GM18909 (cell line): ENCODE measurements around the gene RPAIN.
"Not testable (repeated sequence)": the region's sequence is repeated elsewhere in the genome, so short reads cannot be mapped to it uniquely, and the experiment has no call there.

Source experiments
- ATAC-seq: cut with Tn5 transposase; IDR thresholded peaks from one replicate; pipeline ENCODE4 v1.9.1; 2021; ENCODE audit warnings: mild to moderate bottlenecking; ENCODE audit not compliant: unreplicated experiment, poor library complexity

The RPAIN gene

DNA sequence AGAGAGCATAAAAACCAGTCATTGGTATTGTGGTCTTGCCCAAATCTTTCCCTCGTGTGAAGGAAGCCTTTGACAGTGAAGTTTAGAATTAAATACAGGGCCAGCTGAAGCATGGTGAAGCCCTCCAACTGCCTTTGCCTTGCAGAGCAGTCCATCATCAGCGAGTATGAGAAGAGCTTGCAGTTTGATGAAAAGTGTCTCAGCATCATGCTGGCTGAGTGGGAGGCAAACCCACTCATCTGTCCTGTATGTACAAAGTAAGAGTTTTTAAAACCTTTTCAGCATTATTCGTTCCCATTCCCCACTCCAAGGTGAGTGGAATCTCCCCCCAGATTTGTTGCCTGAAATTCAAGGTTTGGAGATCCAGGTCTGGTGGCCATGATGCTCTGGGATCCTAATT is 5.8 kb downstream of the RPAIN start:
- ATAC-seq: no peak

GRCh38 chr17:5429191-5429887 is 9.4 kb downstream of the RPAIN start:
- ATAC-seq: no peak

GRCh38 chr17:5430413-5430999 is 10.5 kb downstream of the RPAIN start:
- no peak for ATAC-seq

- ATAC-seq: not testable (repeated sequence)
These were observed 11.3 kb downstream of the RPAIN start for GRCh38 chr17:5431234-5431633.

DNA sequence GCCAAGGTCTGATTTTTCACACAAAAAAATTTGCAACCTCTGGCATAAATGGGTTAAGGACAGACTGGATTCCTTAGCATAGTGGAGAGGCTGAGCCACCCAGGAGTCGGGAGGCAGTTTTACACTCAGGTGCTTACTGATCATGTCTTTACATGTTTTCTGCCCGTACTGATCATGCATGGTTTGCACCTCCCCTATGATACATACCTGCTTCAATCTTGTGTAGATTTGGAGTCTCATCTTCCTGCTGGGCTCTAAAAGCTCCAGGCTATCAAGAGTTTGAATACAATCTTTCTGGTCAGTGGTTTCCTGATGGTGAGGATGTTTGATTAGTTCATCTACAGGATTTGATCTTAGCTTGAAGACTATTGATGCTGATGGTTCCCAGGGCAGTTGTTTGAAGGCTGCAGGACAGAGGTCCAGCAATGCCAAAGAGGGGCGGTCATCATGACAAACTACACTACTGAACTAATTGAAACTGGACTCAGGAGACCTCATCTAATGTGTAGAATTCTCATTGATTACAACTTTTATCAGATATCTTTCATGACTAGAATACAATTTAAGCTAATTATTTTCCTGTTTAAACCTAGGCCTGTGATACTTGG is 12.1 kb downstream of the RPAIN start:
- ATAC-seq: no peak

- no peak for ATAC-seq
These were observed 15.0 kb downstream of the RPAIN start for GRCh38 chr17:5434984-5435383.

- ATAC-seq: not testable (repeated sequence)
These were observed 15.9 kb downstream of the RPAIN start for GRCh38 chr17:5435781-5436315.

DNA sequence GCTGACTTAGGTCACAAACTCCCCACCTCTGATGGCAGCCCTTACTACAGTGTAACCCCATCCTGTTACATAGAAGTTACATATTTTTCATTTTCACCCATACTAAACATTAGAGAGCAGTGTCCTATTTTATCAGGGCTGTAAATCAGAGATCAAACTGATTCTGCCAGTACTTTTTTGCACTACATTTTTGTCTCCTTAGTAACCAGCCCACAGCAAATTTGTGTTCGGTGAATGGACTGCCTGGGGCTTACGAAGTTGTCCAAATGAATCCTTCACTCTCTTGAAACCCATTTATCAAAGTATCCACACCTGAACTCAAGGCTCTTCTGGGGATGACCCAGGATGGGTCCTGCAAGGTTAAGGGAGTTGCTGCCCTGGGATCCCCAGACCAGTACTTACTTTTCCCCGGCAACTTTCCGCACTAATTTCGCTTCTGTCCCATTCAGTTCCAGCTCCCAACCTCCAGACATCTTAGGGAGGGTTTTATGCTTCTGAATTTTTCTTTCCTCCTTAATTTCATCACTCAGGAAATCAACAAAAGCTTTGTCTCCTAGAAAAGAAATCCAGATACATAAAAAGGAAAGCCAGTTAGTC is 17.8 kb downstream of the RPAIN start:
- ATAC-seq: no peak

DNA sequence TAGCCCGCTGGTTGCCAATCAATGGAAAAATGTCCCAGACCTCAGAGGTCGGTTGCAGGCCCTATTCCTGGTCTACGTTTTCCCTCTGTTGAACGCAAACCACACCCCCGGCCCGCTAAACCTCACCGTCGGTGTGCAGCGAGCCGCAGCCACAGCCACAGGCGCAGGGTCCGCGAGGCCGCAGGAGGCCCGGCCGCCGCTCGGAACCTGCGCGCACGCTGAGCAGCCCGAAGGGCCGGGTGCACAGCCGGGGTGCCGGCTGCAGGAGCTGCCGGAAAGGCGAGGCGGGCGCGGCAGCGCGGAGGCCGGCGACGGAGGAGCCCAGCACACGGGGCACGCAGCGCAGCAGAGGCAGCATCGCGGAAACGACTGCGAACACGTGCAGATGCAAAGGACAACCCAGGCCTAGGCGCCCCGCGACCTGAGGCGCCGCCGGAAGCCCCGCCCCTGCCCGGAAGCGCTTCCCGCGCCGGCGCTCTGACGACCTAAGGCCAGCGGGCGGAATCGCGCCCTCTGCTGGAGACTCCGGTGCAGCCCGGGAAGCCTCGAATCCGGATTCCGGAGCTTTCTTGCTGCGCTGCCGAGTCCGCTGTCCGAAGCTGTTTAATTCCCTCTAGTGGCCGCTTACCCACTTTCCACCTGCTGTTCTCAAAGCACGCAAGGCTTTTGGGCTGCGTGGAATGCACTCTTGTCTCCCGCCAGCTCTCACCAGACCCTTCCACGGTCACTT is 18.9 kb downstream of the RPAIN start, which contains the start of gene C1QBP:
C1QBP (minus strand) TSS at position 440 of the 730 bp plus-strand sequence; CDS start at position 358, 82 bp downstream.
- peak; percentile 86 for ATAC-seq

DNA sequence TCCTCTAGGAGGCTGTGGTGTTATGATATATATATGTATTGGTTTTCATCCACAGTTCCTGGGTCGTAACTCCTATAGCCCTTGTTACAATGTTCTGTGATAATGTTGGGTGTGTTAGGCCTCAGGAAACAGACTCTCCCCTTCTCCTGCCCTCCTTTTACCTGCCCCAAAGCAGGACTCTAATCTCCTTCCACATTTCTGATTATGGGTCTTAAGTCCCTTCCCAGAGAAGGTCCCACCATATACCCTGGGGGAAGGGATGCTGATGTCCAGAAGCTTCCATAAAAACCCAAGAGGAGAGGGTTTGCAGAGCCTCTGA is 19.4 kb downstream of the RPAIN start:
- ATAC-seq: no peak

GRCh38 chr17:5443728-5444127 is 23.7 kb downstream of the RPAIN start:
- no peak for ATAC-seq

DNA sequence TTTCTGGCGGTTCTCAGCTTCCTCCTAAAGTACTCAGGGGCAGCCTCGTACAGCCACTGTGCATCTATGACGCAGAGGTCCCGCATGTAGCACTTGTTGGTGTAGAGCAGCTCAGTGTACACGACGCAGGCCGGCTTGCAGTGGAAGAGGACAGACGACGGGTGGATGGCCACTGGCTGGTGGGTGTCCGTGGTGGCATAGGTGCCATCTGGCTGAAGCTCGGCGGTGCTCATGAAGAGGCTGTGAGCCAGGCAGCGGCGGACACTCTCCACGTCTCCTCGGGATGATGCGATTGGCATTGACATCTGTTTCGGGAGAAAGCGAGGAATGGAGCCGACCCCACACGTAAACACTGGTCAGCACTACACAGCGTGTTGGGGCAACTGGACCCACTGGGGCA is 24.2 kb downstream of the RPAIN start:
- no peak for ATAC-seq

GRCh38 chr17:5446786-5447185 is 26.8 kb downstream of the RPAIN start:
- no peak for ATAC-seq

- no peak for ATAC-seq
These were observed 44.9 kb downstream of the RPAIN start for GRCh38 chr17:5464717-5465507.

DNA sequence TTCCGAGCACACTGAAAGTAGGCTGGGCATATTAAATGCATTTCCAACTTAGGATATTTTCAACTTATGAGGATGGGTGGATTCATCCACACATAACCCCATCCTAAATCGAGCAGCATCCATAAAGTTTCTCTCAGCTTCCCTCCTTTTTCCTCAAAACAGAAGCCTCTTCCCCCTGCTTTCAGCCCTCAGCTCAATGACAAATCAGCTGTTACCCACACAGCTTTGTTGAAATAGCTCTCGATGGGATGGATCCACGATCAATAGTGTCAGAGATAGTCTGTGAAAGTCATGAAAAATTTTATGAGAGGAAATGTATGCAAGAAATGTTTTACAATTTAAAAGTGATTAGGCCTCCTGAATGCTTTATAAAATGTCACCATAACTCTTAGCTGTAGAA is 46.3 kb downstream of the RPAIN start:
- no peak for ATAC-seq

GRCh38 chr17:5467416-5467815 is 47.4 kb downstream of the RPAIN start:
- ATAC-seq: no peak

DNA sequence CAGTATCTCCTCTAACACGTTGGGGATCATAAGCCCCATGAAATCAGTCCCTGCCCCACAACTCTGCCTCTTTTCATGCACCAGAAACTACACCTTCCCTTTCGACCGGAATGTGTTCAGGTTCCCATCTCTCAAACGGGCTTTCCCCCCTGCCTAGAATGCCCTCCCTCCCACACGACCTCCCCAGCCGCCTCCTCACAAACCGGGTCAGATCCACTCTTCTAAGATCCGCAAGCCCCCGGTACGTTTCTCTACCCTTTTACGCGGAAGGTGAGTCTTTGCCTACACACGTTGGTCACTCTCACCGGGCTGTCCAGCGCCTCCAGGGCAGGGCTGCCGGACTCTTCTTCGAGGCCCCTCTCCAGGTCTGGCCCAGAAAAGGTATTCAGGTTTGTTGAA is 48.1 kb downstream of the RPAIN start:
- ATAC-seq: peak; percentile 3

DNA sequence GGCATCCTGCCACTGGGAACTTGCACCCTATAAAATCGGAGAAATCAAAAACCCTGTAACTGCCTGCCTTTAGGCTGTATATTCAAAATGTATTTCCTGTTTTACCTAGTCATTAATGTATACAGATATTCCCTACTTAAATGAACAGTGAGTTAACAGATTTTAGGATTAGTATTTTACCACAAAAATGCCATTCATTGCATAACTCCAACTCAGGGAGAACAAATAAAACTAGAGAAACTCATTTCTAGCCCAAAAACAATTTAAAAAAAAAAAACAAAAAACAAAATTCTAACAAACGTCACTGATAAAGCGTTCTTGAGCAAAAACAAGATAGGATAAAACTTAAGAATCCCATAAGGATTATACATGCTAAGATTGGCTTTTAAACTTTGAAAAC is 52.5 kb downstream of the RPAIN start:
- no peak for ATAC-seq

DNA sequence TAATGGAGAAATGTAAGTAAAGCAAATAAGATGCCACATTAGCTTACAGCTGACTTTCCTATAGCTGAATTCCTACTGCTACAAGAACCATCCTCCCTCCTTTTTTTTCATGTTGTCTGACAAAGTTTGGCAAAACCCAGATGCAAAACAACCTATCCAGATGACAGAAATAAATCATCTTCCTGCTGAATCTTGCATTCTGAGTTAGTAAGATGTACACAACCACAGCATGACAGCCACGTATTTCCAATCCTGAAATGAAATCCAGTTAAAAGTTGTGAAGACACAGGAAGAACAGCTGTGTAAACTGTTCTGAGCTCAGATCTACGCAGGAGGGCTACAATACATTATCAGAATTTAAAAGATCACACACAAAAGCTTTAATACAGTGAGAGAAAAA is 53.9 kb downstream of the RPAIN start:
- ATAC-seq: no peak

- ATAC-seq: no peak
These were observed 59.0 kb downstream of the RPAIN start for GRCh38 chr17:5478992-5479391.
